LoVo (cell line): ENCODE results near the gene PRRX2.

ENCODE experiments used
- DNase-seq: peaks from one replicate; pipeline ENCODE4 v3.0.0-alpha.2; 2016; ENCODE audit warnings: low spot score

The PRRX2 gene

DNA sequence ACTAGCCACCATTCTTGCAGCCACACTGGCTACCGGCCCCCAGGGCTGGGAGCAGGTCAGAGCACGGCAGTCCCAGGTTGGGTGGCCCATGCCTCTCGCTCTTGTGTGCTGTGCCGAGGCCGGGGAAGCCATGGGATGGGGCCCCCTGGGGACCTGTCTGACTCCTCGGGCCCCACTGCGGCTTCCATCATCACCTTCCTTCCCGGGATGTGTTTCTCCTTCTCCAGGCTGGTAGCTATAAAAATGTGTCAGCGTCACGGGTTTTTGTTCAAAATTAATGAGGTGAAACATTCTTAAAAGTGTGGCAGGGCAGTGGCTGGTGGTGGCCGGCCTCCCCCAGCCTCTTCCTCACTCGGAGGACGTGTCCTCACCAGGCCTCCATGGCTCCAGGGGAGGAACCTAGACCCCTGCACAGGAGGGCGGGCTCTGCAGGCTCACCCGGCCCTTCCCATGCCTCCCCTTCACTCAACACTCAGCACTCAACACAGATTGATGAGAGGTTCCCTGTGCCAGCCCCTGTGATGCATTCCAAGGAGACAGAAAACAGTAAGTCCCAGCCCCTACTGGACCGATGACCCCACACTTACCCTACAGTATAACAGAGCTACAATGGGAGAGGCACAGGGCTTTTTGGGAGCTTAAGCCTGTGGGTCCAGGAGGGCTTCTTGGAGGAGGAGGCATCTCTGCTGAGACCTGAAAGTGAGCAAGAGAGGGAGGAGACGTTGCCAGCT, 44.2 kb downstream of the PRRX2 start:
- no peak for DNase-seq

DNA sequence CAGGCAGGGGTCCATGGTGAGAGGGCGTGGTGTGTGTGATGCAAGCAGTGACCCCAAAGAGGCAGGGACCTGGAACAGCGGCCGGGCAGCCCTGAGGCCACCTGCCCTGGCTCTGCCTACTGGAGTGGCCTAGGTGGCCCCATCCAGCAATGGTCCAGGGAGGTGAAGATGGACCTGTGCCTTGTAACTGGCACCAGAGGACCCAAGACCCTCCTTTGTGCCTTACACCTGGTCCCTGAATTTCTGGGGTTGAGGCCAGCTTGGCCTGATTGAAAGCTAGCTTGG, 44.7 kb downstream of the PRRX2 start:
- DNase-seq, result no peak

DNA sequence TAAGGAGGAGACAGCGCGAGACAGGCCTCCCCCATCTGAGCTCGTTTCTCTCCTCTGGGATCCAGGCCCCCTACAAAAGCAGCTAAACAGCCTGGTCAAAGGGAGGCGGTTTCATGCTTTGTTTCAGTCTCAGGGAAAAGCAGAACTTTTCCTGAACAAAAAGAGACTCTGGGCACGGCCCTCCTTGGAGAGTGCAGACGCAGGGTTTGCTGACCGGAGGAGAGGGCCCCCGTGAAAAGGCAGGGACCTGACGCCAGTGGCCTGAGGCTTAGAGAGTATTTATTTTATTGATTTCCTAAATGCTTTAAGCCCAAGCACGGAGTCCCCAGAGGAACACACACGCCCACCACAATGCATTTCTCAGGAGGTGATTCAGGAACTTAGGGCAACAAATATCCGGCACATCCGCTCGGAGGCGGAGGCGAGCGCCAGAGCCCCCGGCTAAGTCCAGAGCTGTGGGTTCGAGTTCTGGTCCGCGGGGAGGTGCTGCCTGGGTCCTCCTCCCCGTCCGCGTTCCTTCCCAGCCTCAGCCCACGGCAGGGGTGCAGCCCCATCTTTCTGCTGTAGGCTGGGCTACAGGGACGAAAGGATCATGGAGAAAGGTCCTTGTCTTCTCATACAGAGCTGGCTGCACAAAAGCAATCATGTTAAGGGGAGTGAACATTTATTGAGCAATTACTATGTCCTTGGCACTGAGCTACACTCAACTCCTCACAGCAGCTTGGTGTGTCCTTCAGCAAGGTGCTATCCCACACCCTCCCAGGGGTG, 47.4 kb downstream of the PRRX2 start:
- DNase-seq, result no peak

DNA sequence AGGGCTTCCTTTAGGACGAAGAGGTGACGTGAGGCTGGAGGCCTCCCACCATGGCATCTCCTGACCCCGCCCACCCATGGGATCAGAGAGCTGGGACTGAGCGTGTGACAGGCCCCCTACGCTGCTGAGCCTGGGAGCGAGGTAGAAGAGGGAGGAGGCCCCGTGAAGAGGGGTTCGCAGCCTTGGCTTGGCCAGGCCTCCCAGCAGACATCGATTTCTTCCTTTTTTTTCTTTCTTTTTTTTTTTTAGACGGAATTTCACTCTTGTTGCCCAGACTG, 47.9 kb downstream of the PRRX2 start:
- DNase-seq, result no peak

DNA sequence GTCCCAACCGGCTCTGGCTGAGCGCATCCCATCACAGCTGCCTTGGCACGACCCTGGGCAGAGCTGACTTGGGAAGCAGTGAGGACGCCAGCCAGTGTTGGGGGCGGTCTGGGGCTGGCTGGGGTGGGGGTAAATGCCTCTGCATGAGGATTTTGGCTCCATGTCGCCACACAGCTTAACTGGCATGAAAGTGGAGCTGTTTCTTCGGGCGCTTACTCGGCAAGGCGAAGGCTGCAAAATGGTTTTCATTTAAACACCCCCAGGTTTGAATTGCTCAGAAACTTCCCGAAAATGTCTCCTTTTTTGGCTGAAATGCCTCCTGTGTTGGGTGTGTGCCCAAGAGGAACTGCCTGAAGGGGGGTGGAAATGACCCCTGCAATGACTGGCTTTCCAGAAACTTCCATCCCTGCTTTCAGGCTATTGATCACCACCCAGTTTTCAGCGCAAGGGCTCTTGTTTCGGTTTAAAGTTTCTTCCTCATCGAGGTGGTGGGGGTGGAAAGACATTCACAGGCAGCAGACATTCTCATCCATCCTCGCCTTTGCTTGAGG, 49.1 kb downstream of the PRRX2 start:
- no peak for DNase-seq

DNA sequence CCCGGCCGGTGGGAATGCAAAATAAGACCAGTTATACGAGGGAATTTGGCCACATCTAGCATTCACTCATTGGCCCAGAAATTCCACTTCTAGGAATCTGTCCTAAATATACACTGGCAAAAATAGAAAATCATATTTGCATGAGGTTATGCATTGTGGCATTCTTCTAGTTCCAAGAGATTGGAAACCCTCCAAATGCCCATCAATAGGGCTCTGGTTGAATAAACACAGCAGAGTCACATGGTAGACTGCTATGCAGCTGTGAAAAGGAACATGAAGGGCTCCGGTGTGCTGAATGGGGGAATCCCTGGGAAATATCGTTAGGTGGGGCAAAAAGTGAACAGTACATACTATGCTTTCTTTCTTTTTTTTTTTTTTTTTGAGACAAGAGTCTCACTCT, 50.6 kb downstream of the PRRX2 start:
- DNase-seq, result no peak

DNA sequence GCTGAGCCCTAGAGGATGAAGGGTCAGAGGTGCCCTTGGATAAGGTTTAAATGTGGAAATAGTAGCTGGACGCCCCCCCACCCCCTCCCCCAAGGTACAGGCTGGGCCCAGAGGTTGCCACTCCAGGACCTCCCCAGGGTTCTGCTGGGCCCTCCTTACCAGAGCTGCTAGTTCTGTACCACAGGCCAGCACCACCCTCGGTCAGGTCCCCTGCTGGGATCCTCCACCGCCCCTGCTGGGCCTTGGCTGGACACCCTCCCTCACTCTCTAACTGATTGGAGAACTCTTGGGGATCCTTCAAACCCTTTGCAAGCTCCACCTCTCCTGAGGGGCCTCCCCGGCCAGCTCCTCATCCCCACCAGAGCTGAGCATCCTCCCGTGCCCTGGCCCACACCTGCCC, 52.5 kb downstream of the PRRX2 start:
- DNase-seq, result no peak

DNA sequence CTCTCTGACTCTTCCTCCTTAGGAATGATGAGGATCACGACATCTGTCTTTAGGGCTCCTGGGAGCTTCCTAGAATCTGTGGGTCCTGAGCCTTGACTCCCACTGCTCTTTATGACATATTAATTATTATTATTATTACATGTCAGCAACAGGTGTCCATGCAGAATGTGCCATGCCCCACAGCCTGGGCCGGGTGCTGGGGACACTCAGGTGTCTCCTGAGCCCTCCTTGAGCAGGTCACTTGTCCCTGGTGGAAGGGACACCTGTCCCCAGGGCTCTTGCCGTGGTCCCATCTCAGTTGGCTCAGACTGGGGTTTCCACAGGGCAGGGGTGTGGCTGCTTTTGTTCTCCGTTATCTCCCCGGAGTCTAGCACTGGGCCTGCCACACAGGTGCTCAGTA, 53.2 kb downstream of the PRRX2 start:
- no peak for DNase-seq

DNA sequence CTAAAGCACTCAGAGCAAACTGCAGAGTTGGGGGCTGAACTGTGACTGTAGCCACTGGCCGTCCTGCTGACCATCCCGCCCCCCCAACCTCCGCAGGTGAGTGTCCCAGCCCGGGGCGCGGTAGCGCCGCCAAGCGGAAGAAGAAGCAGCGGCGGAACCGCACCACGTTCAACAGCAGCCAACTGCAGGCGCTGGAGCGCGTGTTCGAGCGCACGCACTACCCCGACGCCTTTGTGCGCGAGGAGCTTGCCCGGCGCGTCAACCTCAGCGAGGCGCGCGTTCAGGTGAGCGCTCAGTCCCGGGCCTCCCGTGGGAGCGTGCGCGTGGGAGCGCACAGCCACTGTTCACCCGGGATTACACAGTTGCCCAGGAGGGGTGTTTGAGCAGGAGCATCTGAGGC, 53.7 kb downstream of the PRRX2 start:
- no peak for DNase-seq

DNA sequence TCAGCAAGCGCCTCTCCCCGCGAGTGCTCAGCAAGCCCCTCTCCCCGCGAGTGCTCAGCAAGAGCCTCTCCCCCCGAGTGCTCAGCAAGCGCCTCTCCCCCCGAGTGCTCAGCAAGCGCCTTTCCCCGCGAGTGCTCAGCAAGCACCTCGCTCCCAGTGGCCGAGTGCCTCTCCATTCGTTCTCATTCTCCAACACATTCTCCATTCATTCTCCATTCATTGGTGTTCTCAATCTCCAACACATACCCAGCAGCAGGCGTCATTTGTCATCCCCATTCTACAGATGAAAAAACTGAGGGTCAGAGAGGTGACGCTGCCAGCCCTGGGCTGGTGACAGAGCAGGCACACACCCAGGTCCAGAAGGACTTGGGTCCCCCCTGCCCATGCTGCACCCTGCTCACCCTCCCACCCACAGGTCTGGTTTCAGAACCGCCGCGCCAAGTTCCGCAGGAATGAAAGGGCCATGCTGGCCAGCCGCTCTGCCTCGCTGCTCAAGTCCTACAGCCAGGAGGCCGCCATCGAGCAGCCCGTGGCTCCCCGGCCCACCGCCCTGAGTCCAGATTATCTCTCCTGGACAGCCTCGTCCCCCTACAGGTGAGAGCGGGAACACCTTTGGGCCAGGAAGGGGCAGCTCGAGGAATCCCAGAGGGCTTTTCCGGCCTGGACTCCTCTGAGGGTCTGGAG, 54.9 kb downstream of the PRRX2 start:
- DNase-seq, result no peak

DNA sequence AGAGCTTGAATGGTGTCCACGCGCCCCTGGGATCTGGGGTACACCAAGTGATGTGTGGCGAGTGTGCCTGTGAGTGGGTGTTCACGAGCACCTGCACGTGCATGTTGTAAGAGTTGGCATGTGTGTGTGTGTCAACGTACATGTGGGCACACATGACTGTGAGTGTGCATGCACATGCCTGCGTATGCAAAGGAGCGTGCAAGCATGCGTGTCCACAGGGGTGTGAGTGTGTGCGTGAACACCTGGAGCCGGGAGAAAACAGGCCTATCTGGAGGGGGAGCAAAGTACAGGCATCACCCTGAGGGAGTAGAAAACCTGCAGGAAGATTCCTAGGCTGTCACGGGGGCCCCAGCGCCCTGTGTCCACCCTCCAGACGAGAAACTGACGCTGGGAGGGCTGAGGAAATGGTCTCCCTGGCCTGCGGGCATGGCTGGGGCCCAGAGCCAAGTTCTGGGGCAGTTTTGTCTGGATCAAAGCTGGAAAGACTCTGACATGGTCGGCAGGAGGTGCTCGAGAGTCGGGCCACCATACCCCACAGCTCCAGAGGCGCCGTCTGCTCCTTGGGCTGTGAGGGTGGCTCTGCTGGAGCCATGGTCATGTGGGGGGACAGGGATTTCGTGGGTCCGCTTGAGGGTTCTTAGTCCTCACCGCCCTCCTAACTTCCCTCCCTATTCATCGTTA, 55.6 kb downstream of the PRRX2 start:
- no peak for DNase-seq

DNA sequence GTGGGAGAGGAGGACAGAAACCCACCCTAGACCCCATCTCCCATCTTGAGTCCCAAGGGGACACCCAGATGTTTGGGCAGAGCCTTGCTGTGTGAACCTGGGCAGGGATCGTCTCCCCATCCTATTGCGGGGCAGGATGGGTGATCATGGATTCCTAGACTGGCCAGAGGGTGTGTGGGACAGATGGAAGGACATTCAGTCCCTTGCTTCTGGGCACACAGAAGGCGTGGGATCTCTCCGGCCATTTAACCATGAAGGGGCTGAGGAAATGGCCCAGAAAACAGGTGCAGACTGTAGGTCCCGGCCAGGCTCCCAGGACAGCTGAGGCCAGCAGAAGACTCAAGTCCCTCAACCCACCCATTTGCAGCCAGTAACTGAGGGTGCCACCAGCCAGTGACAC, 57.5 kb downstream of the PRRX2 start:
- no peak for DNase-seq

DNA sequence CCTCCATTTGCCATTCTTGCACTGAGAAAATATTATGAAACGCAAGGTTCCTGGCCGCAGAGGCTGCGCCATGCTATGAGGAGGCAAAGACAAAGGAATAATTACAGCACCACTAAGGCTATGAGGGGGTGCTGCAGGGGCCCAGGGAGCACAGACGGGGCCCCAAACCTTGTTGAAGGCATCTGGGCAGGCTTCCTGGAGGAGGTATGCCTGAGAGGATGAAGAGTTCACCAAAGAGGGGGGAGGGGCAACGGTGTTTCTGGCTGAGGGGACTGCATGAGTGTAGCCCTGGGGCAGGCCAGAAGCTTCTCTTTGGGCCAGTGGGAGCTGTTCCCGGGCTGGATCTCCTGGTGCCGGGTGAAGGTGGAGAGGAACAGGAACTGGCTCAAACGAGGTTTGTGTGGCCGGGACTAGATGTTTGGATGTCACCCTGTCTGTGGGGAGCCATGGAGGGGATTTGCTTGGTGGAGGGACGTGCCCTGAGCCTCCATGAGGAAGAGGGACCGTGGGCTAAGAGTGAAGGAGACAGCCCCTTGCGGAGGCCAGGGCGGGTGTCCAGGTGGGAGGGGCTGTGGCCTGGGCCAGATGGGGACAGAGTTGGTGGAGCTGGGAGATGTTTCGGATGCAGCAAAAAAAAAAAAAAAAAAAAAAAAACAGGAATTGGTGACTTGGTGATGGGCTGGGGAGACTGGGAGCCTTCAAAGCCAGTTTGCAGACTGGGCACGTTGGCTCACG, 59.2 kb downstream of the PRRX2 start:
- DNase-seq, result no peak

DNA sequence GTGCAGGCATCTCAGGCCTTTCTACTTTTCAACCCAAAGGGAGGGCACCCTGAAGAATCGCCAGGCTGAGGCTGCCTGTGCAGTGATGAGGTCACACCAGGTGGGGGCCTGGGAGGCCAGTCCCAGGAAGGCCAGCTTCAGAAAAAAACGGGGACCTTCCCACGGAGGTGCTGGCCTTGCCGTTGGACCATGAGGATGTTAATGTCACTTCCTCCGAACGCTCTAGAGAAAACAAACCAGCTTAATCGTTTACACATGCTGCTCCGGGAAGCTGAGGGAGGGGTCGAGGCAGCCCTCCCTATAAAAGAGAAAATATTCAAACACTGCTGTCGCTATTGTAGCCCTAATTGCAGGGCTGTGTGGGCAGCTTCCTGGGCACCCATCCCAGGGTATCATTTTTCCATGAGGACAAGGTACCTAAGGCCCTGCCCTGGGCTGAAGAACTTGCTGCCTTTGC, 60.4 kb downstream of the PRRX2 start:
- no peak for DNase-seq

DNA sequence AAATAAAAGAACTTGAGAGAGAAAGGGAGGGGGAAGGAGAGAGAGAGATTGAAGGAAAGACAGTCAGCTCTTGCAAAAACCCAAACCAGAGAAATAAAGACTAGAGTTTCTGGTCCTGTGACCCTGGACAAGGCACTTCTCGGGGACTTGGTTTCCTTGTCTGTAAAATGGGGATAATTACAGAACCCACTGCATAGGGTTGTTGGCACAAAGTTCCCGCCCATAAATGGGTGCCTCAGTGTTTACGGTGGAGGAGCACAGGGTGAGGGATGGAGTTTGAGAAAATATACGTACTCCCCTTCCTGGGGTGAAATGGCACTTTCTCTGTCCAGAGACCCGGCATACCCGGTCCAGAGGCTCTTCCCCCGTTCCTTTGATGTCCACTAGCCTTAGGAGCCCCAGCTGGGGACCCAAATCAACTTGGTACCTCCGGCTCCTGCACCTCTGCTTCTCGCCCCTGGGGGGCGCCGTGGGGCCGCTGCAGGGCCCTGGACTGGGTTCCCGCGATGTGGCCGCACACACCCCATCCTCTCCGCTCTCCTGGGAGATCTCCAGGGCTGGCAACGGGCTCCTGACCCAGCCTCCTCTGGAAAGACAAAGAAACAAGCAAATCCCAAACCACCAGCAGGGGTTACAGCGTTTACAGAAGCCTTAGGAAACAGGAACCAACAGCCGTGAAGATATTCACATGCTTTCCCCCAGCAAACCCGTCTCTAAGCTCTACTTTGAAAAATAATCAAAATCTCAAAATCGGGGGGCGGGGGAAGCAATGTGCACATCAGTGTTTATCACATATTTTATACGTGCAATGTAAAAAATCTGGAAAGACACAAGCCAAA, 61.1 kb downstream of the PRRX2 start:
- peak; percentile 51 for DNase-seq

DNA sequence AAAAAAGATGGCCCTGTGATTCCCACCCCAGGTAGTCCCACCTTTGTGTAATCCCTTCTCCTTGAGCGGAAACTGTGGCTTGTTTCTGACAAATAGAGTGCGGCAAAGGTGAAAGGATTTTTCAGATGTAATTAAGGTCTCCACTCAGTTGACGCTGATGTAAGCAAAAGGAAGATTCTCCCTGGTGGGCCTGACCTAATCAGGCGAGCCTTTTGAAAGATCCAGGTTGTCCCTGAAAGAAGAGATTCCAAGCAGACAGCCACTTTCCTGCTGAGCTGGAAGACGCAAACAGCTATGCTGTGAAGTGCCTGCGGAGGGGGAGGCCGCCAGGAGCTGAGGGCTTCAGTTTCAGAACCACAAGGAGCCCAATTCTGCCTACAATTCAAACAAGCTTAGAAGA, 63.3 kb downstream of the PRRX2 start:
- no peak for DNase-seq

DNA sequence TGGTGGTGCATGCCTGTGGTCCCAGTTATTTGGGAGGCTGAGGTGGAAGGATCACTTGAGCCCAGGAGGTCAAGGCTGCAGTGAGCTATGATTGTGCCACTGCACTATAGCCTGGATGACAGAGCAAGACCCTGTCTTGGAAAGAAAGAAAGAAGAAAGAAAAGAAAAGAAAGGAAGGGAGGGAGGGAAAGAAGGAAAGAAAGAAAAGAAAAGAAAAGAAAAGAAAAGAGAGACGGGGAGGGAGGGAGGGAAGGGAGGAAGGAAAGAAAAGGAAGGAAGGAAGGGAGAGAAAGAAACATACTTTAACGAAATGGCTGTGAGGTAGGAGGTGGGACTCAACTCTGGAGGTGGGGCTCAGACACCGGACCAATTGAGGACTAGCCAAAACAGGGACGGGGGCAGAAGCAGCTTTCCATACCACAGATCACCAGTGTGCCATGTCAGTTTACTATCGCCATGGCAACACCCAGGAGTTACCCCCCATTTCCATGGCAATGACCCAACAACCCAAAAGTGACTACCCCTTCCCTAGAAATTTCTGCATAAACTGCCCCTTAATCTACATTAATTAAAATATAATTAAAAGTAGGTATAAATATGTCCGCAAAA, 66.1 kb downstream of the PRRX2 start:
- DNase-seq, result no peak

DNA sequence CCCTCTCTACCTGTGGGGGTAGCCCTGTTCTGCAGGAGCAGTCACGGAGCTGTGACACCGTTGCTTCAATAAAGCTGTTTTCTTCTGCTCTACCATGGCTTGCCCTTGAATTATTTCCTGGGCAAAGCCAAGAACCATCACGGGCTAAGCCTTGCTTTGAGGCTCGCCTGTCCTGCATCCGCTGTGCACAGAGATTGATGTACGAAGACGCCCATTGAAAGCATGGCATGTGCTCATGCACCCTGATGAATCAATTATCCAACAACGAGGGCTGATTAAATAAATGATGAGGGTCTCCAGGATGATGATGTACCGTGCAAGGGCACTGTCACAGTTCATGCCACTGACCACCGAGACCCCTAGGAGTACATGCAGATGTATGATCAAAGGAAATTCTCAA, 66.7 kb downstream of the PRRX2 start:
- no peak for DNase-seq

DNA sequence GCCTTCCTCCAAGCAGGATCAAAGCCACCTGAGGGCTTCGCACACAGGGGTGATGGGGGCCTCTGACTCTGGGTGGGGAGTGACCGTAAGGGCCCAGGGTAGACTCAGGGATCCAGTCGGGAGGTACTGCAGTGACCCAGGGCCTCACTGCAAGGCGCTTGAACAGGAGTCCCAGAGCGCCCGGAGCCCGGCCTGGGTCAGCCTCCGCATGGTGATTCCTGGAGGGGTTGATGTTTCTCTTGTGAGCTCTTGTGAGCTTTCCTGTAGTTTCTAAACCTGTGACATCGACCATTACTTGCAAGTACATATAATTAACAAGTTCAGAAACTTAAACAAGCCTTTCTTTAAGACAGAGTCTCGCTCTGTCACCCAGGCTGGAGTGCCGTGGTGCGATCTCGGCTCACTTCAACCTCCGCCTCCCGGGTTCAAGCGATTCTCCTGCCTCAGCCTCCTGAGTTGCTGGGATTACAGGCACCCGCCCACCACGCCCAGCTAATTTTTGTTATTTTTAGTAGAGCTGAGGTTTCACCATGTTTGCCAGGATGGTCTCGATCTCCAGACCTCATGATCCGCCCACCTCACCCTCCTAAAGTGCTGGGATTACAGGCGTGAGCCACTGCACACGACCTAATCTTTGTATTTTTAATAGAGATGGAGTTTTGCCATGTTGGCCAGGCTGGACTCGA, 67.6 kb downstream of the PRRX2 start:
- DNase-seq, result no peak

DNA sequence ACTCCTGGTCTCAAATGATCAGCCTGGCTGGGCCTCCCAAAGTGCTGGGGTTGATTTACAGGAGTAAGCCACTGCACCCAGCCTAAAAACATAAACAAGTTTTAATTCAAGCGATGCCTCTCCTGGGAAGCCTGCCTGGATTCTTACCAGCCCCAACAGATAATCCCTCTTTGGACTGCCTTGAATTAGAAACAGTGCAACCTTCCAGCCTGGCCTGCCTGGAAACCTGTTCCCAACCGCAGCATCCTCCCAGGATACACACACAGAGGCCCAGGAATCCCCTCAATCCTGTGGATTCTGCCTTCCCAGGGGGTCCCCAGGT, 68.1 kb downstream of the PRRX2 start:
- no peak for DNase-seq
